SU-DHL-6 (cell line): ENCODE results near the gene GALNT6.

Experiments
- H2AFZ ChIP-seq: fragments of 200-600 bp; sonication (generic); 2 replicates; pipeline ENCODE4 v1.6.1; 2014; ENCODE audit warnings: low read depth, mild to moderate bottlenecking, moderate library complexity, mixed read lengths, antibody characterized with exemption, low read length; ENCODE audit not compliant: severe bottlenecking
- H3F3A ChIP-seq: fragments of 200-600 bp; shearing (Covaris generic); 2 replicates; pipeline ENCODE4 v1.6.0; 2016; ENCODE audit warnings: antibody characterized with exemption, mild to moderate bottlenecking; ENCODE audit not compliant: insufficient read depth
- H3K27ac ChIP-seq: fragments of 200-600 bp; sonication (generic); 2 replicates; pipeline ENCODE4 v1.5.1; 2016; ENCODE audit warnings: low read depth, mild to moderate bottlenecking, low read length, moderate library complexity, mixed read lengths
- H3K27me3 ChIP-seq: fragments of 200-600 bp; sonication (generic), shearing (Covaris generic); 2 replicates; pipeline ENCODE4 v1.6.0; 2014; ENCODE audit warnings: mild to moderate bottlenecking, low read length
- H3K36me3 ChIP-seq: fragments of 200-600 bp; sonication (generic); 2 replicates; pipeline ENCODE4 v1.6.1; 2014; ENCODE audit warnings: mild to moderate bottlenecking, low read length, mixed read lengths
- H3K4me2 ChIP-seq: fragments of 300-600, 200-600 bp; shearing (Covaris generic), sonication (generic); 2 replicates; pipeline ENCODE4 v1.6.0; 2014; ENCODE audit warnings: low read length, low read depth, mild to moderate bottlenecking; ENCODE audit not compliant: poor library complexity, severe bottlenecking
- H3K4me3 ChIP-seq: fragments of 200-600 bp; sonication (generic); 2 replicates; pipeline ENCODE4 v1.5.1; 2014; ENCODE audit warnings: antibody characterized with exemption, low read length, mild to moderate bottlenecking, mixed read lengths; ENCODE audit not compliant: insufficient read depth, poor library complexity, severe bottlenecking
- H3K79me2 ChIP-seq: fragments of 200-600 bp; sonication (generic); 2 replicates; pipeline ENCODE4 v1.6.1; 2014; ENCODE audit warnings: mild to moderate bottlenecking, low read length, moderate library complexity; ENCODE audit not compliant: insufficient read depth
- H3K9ac ChIP-seq: fragments of 200-600 bp; sonication (generic); 2 replicates; pipeline ENCODE4 v1.7.0; 2014; ENCODE audit warnings: mild to moderate bottlenecking, low read length
- H3K9me2 ChIP-seq: fragments of 200-600 bp; sonication (generic); replicated peaks from 2 replicates; pipeline ENCODE4 v1.6.1; 2014; ENCODE audit warnings: low read length; ENCODE audit not compliant: insufficient read depth
- H3K9me3 ChIP-seq: fragments of 200-600 bp; sonication (generic); 2 replicates; pipeline ENCODE4 v1.6.1; 2014; ENCODE audit warnings: low read length, mixed read lengths; ENCODE audit not compliant: insufficient read depth
- H4K20me1 ChIP-seq: fragments of 200-600 bp; sonication (generic); 2 replicates; pipeline ENCODE4 v1.6.1; 2014; ENCODE audit warnings: low read depth, mild to moderate bottlenecking, antibody characterized with exemption, low read length, moderate library complexity, mixed read lengths
- CTCF ChIP-seq: fragments of 200-600 bp; sonication (generic); IDR thresholded peaks from one replicate; pipeline ENCODE4 v1.5.1; 2017; ENCODE audit warnings: antibody characterized with exemption, mild to moderate bottlenecking, low read length, moderate library complexity; ENCODE audit not compliant: insufficient read depth, poor library complexity, severe bottlenecking
- EZH2phosphoT487 ChIP-seq: fragments of 200-600 bp; sonication (generic), shearing (Covaris generic); conservative IDR thresholded peaks from 2 replicates; pipeline ENCODE4 v1.6.1; 2018; ENCODE audit warnings: mild to moderate bottlenecking, antibody characterized with exemption, low read length, moderate library complexity, mixed read lengths

Gene GALNT6

GRCh38 chr12:51378749-51379148 lies 12.5 kb downstream of the GALNT6 start:
- Histone ChIP-seq H3K4me2 (no peak overlapping the region), H3K27ac (no peak overlapping the region), H2AFZ (no peak overlapping the region)

GRCh38 chr12:51377099-51377984 lies 13.9 kb downstream of the GALNT6 start:
- no peak for TF ChIP-seq CTCF
- no peak for TF ChIP-seq EZH2phosphoT487
- H3K9me2 ChIP-seq: no peaks in the 10 kb centered on the region
- H3K27me3 ChIP-seq: no peaks in the 10 kb centered on the region
- H3K27ac ChIP-seq: no peak overlapping the region
- H3K9ac ChIP-seq: no peak overlapping the region
- no peaks in the 10 kb centered on the region for H4K20me1 ChIP-seq
- no peak overlapping the region for H3K4me2 ChIP-seq
- no peaks in the 10 kb centered on the region for H3K9me3 ChIP-seq
- no peaks in the 10 kb centered on the region for H3K79me2 ChIP-seq
- H3K4me3 ChIP-seq: no peak overlapping the region
- no peaks in the 10 kb centered on the region for H3K36me3 ChIP-seq
- no peak overlapping the region for H2AFZ ChIP-seq
- H3F3A ChIP-seq: no peaks in the 10 kb centered on the region

More at GRCh38 chr12:51378749-51379148, 12.5 kb downstream of the GALNT6 start:
- Histone ChIP-seq H3K79me2 (no peaks in the 10 kb centered on the region), H4K20me1 (no peaks in the 10 kb centered on the region), H3K36me3 (no peaks in the 10 kb centered on the region), H3K9me3 (no peaks in the 10 kb centered on the region), H3K4me3 (no peak overlapping the region), H3F3A (no peaks in the 10 kb centered on the region), H3K9ac (no peak overlapping the region), H3K9me2 (no peaks in the 10 kb centered on the region), H3K27me3 (no peaks in the 10 kb centered on the region)
- TF ChIP-seq CTCF (no peak), EZH2phosphoT487 (no peak)

- no peaks in the 10 kb centered on the region for H3F3A ChIP-seq
- no peak overlapping the region for H3K4me3 ChIP-seq
- no peaks in the 10 kb centered on the region for H3K79me2 ChIP-seq
- H3K36me3 ChIP-seq: no peaks in the 10 kb centered on the region
- H3K27me3 ChIP-seq: no peaks in the 10 kb centered on the region
- H3K9me2 ChIP-seq: no peaks in the 10 kb centered on the region
- TF ChIP-seq EZH2phosphoT487 (no peak), CTCF (no peak)
- H4K20me1 ChIP-seq: no peaks in the 10 kb centered on the region
- H3K9ac ChIP-seq: no peak overlapping the region
- H3K4me2 ChIP-seq: no peak overlapping the region
- no peak overlapping the region for H2AFZ ChIP-seq
- H3K27ac ChIP-seq: no peak overlapping the region
- no peaks in the 10 kb centered on the region for H3K9me3 ChIP-seq
Observed at GRCh38 chr12:51374856-51375255, 16.4 kb downstream of the GALNT6 start.
